Keratinocyte (primary cell): Measurements from ENCODE around the gene SNRNP27. TPM values are rescaled to one million over a fixed set of nuclear protein-coding genes. Genes with fewer than 3 reads are reported as not detected.

Experiments
- DNase-seq: peaks from one replicate; pipeline ENCODE4 v3.0.0-alpha.2; 2011; ENCODE audit warnings: low read depth, missing footprints, low spot score
- FAIRE-seq: peaks from 2 replicates; lab custom pipeline; 2011; peaks lifted over from hg19 to GRCh38; lab: Jason Lieb, UNC
- H2AFZ ChIP-seq: 2 replicates; pipeline ENCODE4 v1.6.0; 2012; ENCODE audit warnings: low read length, control low read depth, inconsistent platforms; ENCODE audit not compliant: control insufficient read depth
- H3K27ac ChIP-seq: 2 replicates; pipeline ENCODE4 v1.5.1; 2011; ENCODE audit warnings: low read length; ENCODE audit not compliant: control insufficient read depth, insufficient read depth
- H3K27me3 ChIP-seq: 3 replicates; pipeline ENCODE4 v1.6.0; 2011; ENCODE audit warnings: low read length; ENCODE audit not compliant: control insufficient read depth, insufficient read depth; ENCODE audit errors: extremely low read depth
- H3K36me3 ChIP-seq, 2 experiments: 2 replicates in 1 of 2; 3 replicates in 1 of 2; pipeline ENCODE4 v1.5.1; 2011; ENCODE audit warnings: low read length in 2 of 2, mild to moderate bottlenecking in 1 of 2; ENCODE audit not compliant: control insufficient read depth in 2 of 2, insufficient read depth in 2 of 2; ENCODE audit errors: extremely low read depth in 1 of 2
- H3K4me1 ChIP-seq: 3 replicates; pipeline ENCODE4 v1.5.1; 2011; ENCODE audit warnings: low read length; ENCODE audit not compliant: control insufficient read depth, insufficient read depth; ENCODE audit errors: extremely low read depth
- H3K4me2 ChIP-seq: 3 replicates; pipeline ENCODE4 v1.6.0; 2011; ENCODE audit warnings: low read depth, low read length; ENCODE audit not compliant: control insufficient read depth, insufficient read depth; ENCODE audit errors: extremely low read depth
- H3K4me3 ChIP-seq, 3 experiments: fragments of 200-600 bp in 1 of 3; sonication (generic) in 1 of 3; 2 replicates in 2 of 3; 3 replicates in 1 of 3; pipeline ENCODE4 v1.5.1; 2011 to 2016; ENCODE audit warnings: low read length in 3 of 3, mild to moderate bottlenecking in 3 of 3, control low read depth in 2 of 3, inconsistent platforms in 1 of 3, low read depth in 1 of 3, mixed read lengths in 1 of 3, mixed run types in 1 of 3, moderate library complexity in 1 of 3; ENCODE audit not compliant: control insufficient read depth in 2 of 3, insufficient read depth in 2 of 3; ENCODE audit errors: extremely low read depth in 1 of 3
- H3K79me2 ChIP-seq: 2 replicates; pipeline ENCODE4 v1.6.0; 2012; ENCODE audit warnings: low read length; ENCODE audit not compliant: control insufficient read depth, insufficient read depth
- H3K9ac ChIP-seq: 3 replicates; pipeline ENCODE4 v1.6.0; 2011; ENCODE audit warnings: low read length; ENCODE audit not compliant: control insufficient read depth, insufficient read depth; ENCODE audit errors: extremely low read depth
- H3K9me1 ChIP-seq: 3 replicates; pipeline ENCODE4 v1.6.0; 2011; ENCODE audit warnings: low read length; ENCODE audit not compliant: control insufficient read depth, insufficient read depth; ENCODE audit errors: extremely low read depth
- H3K9me3 ChIP-seq: 2 replicates; pipeline ENCODE4 v1.5.1; 2012; ENCODE audit warnings: low read depth, low read length; ENCODE audit not compliant: control insufficient read depth
- H4K20me1 ChIP-seq: 3 replicates; pipeline ENCODE4 v1.6.0; 2011; ENCODE audit warnings: low read length; ENCODE audit not compliant: control insufficient read depth, insufficient read depth; ENCODE audit errors: extremely low read depth
- CTCF ChIP-seq, 3 experiments: IDR thresholded peaks in 1 of 3; conservative IDR thresholded peaks in 1 of 3; optimal IDR thresholded peaks in 1 of 3; 2 replicates in 2 of 3; 3 replicates in 1 of 3; pipeline versions ENCODE3 to v1.5.1; 2011; ENCODE audit warnings: low read length in 3 of 3, mild to moderate bottlenecking in 3 of 3, moderate library complexity in 2 of 3, control low read depth in 1 of 3, inconsistent platforms in 1 of 3; ENCODE audit not compliant: insufficient read depth in 2 of 3; ENCODE audit errors: extremely low read depth in 1 of 3
- EZH2 ChIP-seq: IDR thresholded peaks from one replicate; pipeline ENCODE4 v1.6.1; 2012; ENCODE audit warnings: inconsistent platforms, mild to moderate bottlenecking, low read length, moderate library complexity
- dilution Hi-C: fragments of 300-500 bp; cut with MboI; formaldehyde crosslinking; loops from one replicate; pipeline ENCODE4 v1.7.0; 2020; ENCODE audit warnings: low sequenced_read_pairs; ENCODE audit not compliant: extremely low pct_ligation_motif_present
- polyA plus RNA-seq, 5 experiments: library from polyadenylated mRNA; depleted of rRNA in 3 of 5; stranded (reverse) in 3 of 5; stranded (forward) in 1 of 5; unstranded in 1 of 5; fragments of >200 nt; gene quantifications; 1 replicate in 1 of 5; 2 replicates in 3 of 5; 3 replicates in 1 of 5; pipeline versions ENCODE4 v1.2.1 to v1.2.3, GENCODE V29; 2011 to 2012; ENCODE audit warnings: missing spikeins in 2 of 5, low read depth in 1 of 5, low replicate concordance in 1 of 5

SNRNP27 gene
- polyA plus RNA-seq, 1 donor (not counting 4 experiments of a cell fraction or from before 2014, with no cell fraction given), result 41.1 TPM

- dilution Hi-C loops, result no loop called here
- Histone ChIP-seq H3K9me1 (no peaks in the 10 kb centered on the region), H3K79me2 (no peaks in the 10 kb centered on the region), H2AFZ (no peak overlapping the region), H3K4me2 (no peak overlapping the region), H3K27ac (no peak overlapping the region), H3K27me3 (no peaks in the 10 kb centered on the region), H3K9ac (no peak overlapping the region), H3K9me3 (no peaks in the 10 kb centered on the region), H3K36me3 (peaks cover 18 to 39% of the 10 kb centered on the region in 2 experiments), H3K4me3 (no peak overlapping the region), H4K20me1 (no peaks in the 10 kb centered on the region), H3K4me1 (peaks cover 8% of the 10 kb centered on the region)
- TF ChIP-seq EZH2, result no peak
- no peak for TF ChIP-seq CTCF (optimal IDR thresholded peaks at IDR 0.05 in 1 of 3, IDR thresholded peaks at IDR 0.05 in 1 of 3, conservative IDR thresholded peaks at IDR 0.05 in 1 of 3; ENCODE audit: extremely low read depth in 1 of 3, insufficient read depth in 2 of 3, low read length in 3 of 3)
- no peak for DNase-seq
- FAIRE-seq, result no peak
Measured at GRCh38 chr2:69923116-69923515, 29.4 kb downstream of the SNRNP27 start.

GRCh38 chr2:69926849-69927515 lies 33.2 kb downstream of the SNRNP27 start:
- no peak overlapping the region for H3K4me3 ChIP-seq
- no peaks in the 10 kb centered on the region for H3K79me2 ChIP-seq
- TF ChIP-seq CTCF (optimal IDR thresholded peaks at IDR 0.05 in 1 of 3, IDR thresholded peaks at IDR 0.05 in 1 of 3, conservative IDR thresholded peaks at IDR 0.05 in 1 of 3; ENCODE audit: extremely low read depth in 1 of 3, insufficient read depth in 2 of 3, low read length in 3 of 3) (no peak), EZH2 (no peak)
- dilution Hi-C loops, result no loop called here
- no peaks in the 10 kb centered on the region for H4K20me1 ChIP-seq
- FAIRE-seq, result peak; percentile 56
- H3K4me1 ChIP-seq, result peaks cover 6% of the 10 kb centered on the region
- H3K27me3 ChIP-seq, result no peaks in the 10 kb centered on the region
- no peaks in the 10 kb centered on the region for H3K9me1 ChIP-seq
- no peak for DNase-seq
- peaks cover 12 to 27% of the 10 kb centered on the region in 2 experiments for H3K36me3 ChIP-seq
- no peak overlapping the region for H3K9ac ChIP-seq
- H2AFZ ChIP-seq, result no peak overlapping the region
- H3K9me3 ChIP-seq, result no peaks in the 10 kb centered on the region
- no peak overlapping the region for H3K27ac ChIP-seq
- H3K4me2 ChIP-seq, result no peak overlapping the region
